ENCODE measurements around the gene DMRTC1B.
"Not testable (repeated sequence)": the region's sequence is repeated elsewhere in the genome, so short reads cannot be mapped to it uniquely, and the experiment has no call there.

Gene DMRTC1B

GRCh38 chrX:72776653-72777466, at the start of gene DMRTC1B:
TSS of gene DMRTC1B (plus strand) at chrX:72776890. CDS start at chrX:72845136, 68,246 bp downstream.
- not testable (repeated sequence) for FAIRE-seq; DNase-seq (ENCODE audit: insufficient read length, low spot score)

GRCh38 chrX:72727846-72728245, 48.8 kb upstream of the DMRTC1B start:
- TF ChIP-seq POLR2A (IDR thresholded peaks at IDR 0.05; ENCODE audit: low read depth, low read length): no peak
- DNase-seq (ENCODE audit: insufficient read length, low spot score): no peak
- no peak for FAIRE-seq

GRCh38 chrX:72733636-72734035, 43.1 kb upstream of the DMRTC1B start:
- FAIRE-seq: not testable (repeated sequence)

GRCh38 chrX:72735561-72735960, 41.1 kb upstream of the DMRTC1B start:
- DNase-seq (ENCODE audit: insufficient read length, low spot score): no peak
- no peak for TF ChIP-seq POLR2A (IDR thresholded peaks at IDR 0.05; ENCODE audit: low read depth, low read length)
- FAIRE-seq: no peak

More at GRCh38 chrX:72733636-72734035, 43.1 kb upstream of the DMRTC1B start:
- not testable (repeated sequence) for DNase-seq (ENCODE audit: insufficient read length, low spot score)

- not testable (repeated sequence) for DNase-seq (ENCODE audit: insufficient read length, low spot score); FAIRE-seq
Measured at GRCh38 chrX:72745546-72745945, 31.1 kb upstream of the DMRTC1B start.

- not testable (repeated sequence) for FAIRE-seq; DNase-seq (ENCODE audit: insufficient read length, low spot score)
Measured at GRCh38 chrX:72748545-72748944, 28.1 kb upstream of the DMRTC1B start.

GRCh38 chrX:72760454-72760853, 16.2 kb upstream of the DMRTC1B start:
- FAIRE-seq; DNase-seq (ENCODE audit: insufficient read length, low spot score): not testable (repeated sequence)

GRCh38 chrX:72777467-72777790, 739 bp downstream of the DMRTC1B start:
- FAIRE-seq; DNase-seq (ENCODE audit: insufficient read length, low spot score): not testable (repeated sequence)

- FAIRE-seq; DNase-seq (ENCODE audit: insufficient read length, low spot score): not testable (repeated sequence)
Measured at GRCh38 chrX:72778146-72778545, 1.5 kb downstream of the DMRTC1B start.

GRCh38 chrX:72782560-72782959, 5.9 kb downstream of the DMRTC1B start, which contains the start of gene FAM236B:
TSS of gene FAM236B (minus strand) at chrX:72782660. CDS start at chrX:72782560, 100 bp downstream.
- not testable (repeated sequence) for DNase-seq (ENCODE audit: insufficient read length, low spot score); FAIRE-seq

- FAIRE-seq; DNase-seq (ENCODE audit: insufficient read length, low spot score): not testable (repeated sequence)
Measured at GRCh38 chrX:72783365-72783936, 6.8 kb downstream of the DMRTC1B start.

- not testable (repeated sequence) for FAIRE-seq; DNase-seq (ENCODE audit: insufficient read length, low spot score)
Measured at GRCh38 chrX:72783964-72784363, 7.3 kb downstream of the DMRTC1B start.

- DNase-seq (ENCODE audit: insufficient read length, low spot score); FAIRE-seq: not testable (repeated sequence)
Measured at GRCh38 chrX:72788142-72788541, 11.5 kb downstream of the DMRTC1B start.

- not testable (repeated sequence) for FAIRE-seq; DNase-seq (ENCODE audit: insufficient read length, low spot score)
Measured at GRCh38 chrX:72790390-72790789, 13.7 kb downstream of the DMRTC1B start.

- not testable (repeated sequence) for FAIRE-seq; DNase-seq (ENCODE audit: insufficient read length, low spot score)
Measured at GRCh38 chrX:72808110-72808509, 31.4 kb downstream of the DMRTC1B start, which contains the start of gene FAM236D. TSS of gene FAM236D (minus strand) at chrX:72808210. CDS start at chrX:72808110, 100 bp downstream.

- FAIRE-seq: not testable (repeated sequence)
Measured at GRCh38 chrX:72830701-72831100, 54.0 kb downstream of the DMRTC1B start.

GRCh38 chrX:72837532-72837931, 60.8 kb downstream of the DMRTC1B start:
- DNase-seq (ENCODE audit: insufficient read length, low spot score); FAIRE-seq: not testable (repeated sequence)

More at GRCh38 chrX:72830701-72831100, 54.0 kb downstream of the DMRTC1B start:
- DNase-seq (ENCODE audit: insufficient read length, low spot score): not testable (repeated sequence)

GRCh38 chrX:72882898-72883297, 106.2 kb downstream of the DMRTC1B start:
- FAIRE-seq; DNase-seq (ENCODE audit: insufficient read length, low spot score): not testable (repeated sequence)

- not testable (repeated sequence) for DNase-seq (ENCODE audit: insufficient read length, low spot score)
Measured at GRCh38 chrX:72889740-72890139, 113.0 kb downstream of the DMRTC1B start.

More at GRCh38 chrX:72889740-72890139, 113.0 kb downstream of the DMRTC1B start:
- FAIRE-seq: not testable (repeated sequence)
